NCI-H2081 (cell line): Measurements from ENCODE around the gene SYTL4.
"Not testable (repeated sequence)": the region's sequence is repeated elsewhere in the genome, so short reads cannot be mapped to it uniquely, and the experiment has no call there.

ENCODE experiments used
- DNase-seq, 2 experiments: peaks; one replicate each; lab custom pipeline; 2025; lab: John Stamatoyannopoulos, UW

SYTL4 gene

DNA sequence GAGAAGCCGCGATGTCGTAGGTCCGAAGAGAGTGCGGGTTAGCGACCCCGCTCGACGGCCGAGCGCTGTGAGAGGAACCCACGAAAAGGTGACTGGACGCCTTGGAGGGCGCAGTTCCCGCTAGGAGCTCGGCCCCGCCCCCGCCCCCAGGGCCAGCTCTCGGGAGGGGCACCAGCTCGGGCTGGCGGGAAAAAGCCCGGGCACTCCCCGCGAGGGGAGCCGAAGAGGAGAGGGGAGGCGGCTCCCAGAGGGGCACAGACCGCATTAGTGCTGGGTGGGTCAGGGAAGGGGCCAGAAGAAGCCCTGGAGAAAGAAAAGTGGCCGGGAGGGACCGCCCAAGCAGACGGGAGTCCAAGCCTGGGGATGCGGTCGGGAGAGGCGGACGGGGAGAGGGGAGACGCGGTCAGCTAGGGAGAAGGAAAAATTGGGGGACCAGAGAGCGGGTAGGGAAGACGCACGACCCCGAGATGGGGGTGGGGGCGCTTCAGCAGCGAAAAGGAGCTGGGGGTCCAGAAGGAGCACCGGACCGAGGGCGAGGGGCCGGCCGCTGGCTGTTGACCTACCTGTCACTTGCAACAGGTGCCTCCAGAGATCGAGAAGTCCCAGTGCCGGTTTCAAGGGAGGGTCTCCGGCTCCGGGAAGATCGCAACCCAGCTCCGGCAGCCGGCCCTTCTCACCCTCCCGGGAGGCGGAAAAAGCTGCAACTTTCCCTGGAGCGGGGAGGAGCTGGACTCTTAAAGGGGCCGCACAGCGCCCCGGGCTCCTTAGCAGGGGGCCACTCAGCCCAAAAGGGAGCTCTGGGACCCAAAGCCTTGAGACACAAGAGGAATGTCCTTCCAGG lies at the start of gene SYTL4:
Gene SYTL4 (minus strand): TSS at position 681 of the 841 bp plus-strand sequence. CDS start 30,084 bp downstream, outside the sequence.
- no peak for DNase-seq

DNA sequence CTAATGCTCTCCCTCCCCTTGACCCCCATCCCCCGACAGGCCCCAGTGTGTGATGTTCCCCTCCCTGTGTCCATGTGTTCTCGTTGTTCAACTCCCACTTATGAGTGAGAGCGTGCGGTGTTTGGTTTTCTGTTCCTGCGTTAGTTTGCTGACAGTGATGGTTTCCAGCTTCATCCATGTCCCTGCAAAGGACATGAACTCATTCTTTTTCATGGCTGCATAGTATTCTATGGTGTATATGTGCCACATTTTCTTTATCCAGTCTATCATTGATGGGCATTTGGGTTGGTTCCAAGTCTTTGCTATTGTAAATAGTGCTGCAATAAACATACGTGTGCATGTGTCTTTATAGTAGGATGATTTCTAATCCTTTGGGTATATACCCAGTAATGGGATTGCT lies 37.5 kb upstream of the SYTL4 start:
- not testable (repeated sequence) for DNase-seq

DNA sequence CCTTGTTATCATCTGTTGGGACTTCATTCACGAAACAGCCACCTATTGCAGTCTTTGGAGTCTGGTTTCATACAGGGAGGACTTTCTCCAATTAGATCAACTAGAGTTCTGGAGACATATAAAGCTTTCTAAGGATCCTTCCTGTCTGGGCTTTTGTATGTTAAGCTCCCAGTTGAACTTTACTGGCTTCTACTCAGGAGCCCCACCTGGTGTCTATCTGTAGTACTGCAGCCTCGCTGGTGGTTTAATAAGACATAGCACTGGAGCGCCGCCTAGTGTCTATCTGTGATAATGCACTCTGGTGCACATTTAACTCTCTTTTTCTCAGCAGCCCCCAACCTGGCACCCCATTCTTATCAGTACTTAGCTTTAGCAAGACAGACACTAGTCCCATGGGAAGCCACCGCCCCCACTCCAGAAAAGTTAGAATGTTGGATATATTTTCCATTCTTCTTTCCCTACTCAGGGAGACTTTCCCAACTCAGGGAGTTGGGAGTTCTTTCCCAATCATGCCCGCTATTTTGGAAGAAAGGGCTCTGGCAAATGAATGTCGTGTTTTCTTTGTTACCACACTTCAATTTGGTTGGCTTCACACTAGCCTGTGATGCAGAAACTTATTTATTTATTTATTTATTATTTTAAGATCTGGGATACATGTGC lies 36.9 kb upstream of the SYTL4 start:
- DNase-seq, result peak; percentile 75 to 83

DNA sequence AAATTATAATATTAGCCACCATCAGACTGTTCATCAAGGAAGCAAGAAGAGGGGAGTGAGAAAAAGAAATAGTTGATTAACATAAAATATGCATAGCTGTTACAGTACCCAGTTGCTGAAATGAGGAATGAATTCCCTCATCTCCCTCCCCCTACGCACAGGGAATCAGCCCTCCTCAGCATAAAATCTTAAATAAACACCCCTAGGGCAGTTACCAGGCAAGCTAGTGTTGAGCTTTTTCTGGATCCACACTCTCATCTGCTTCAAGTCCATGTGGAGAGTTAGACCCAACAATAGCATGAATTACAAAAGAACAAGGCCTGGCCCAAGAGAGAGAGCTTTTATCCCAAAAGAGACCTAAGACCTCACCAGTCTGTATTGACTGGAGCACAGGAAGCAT lies 19.0 kb upstream of the SYTL4 start:
- DNase-seq, result no peak

DNA sequence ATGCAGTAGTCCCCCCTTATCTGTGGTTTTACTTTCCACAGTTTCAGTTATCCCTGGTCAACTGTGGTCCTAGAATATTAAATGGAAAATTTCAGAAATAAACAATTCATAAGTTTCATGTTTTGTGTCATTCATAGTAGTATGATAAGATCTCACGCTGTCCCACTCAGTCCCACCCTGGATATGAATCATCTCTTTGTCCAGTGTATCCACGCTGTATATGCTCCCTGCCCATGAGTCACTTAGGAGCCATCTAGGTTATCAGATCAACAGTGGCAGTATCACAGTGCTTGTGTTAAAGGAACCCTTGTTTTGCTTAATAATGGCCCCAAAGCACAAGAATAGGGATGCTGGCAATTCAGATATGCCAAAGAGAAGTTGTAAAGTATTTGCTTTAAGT lies 16.2 kb upstream of the SYTL4 start:
- no peak for DNase-seq

DNA sequence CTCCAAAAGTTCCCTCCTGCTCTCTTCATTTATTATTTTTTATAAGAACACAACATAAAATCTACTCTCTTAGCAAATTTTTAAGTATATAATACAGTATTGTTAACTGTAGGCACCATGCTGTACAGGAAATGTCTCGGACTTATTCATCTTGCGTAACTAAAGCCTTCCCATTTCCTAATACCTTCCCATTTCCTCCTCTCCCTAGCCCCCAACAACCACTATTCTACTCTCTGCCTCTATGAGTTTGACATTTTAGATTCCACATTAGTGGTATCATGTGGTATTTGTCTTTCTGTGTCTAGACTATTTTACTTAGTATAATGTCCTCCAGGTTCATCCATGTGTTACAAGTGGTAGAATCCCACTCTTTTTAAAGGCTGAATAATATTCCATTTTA lies 15.8 kb upstream of the SYTL4 start:
- no peak for DNase-seq

DNA sequence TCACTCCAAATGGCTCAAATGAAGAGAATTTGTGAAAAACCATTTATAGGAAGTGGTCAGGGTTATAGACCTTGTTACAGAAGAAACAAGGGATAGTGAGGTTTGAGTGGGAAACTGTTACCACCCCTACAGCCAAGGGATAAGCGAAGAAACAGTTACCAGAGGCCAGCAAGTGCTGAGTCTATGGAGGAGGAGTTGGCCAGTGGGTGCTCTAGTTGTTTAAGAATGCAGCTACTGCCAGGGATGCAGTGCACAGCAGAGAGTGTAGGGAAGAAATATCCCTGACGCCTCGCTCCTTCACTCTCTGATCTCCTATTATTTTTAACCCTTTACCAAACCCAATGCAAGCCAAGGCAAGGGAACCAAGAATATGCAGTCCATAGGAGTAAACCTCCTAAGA lies 15.2 kb upstream of the SYTL4 start:
- no peak for DNase-seq

DNA sequence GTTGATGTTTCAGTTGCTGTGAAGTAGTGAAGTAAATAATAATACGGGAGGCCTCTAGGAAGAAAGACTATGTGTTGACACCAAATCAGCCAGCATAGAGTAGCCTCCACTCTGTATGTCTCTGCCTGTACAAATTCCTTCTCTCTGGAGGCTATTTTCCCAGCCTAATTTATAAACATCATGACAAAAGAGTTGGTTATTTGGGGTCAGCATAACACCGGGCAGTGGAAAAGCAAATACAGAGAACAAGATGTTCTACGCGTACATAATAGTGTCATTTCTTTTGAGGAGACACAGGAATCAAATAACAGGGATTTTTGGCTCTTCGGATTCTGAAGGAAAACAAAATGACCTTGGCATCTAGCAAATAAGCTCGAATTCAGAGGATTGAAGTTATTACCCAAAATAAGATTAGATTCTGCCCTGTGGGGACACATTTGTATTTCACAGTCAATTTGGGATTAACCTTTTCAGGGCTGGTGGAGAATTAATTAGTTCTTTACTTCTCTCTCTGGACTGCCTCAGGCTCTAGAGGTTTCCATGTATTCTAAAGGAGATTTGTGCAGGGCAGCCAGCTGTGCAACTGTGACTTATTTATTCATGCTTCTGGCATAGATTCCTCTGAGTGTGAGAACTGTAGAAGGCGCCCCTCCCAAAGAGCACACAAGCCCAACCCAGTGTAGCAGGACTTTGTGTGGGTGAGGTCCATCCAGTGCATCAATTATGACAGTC lies 14.1 kb upstream of the SYTL4 start:
- no peak for DNase-seq

DNA sequence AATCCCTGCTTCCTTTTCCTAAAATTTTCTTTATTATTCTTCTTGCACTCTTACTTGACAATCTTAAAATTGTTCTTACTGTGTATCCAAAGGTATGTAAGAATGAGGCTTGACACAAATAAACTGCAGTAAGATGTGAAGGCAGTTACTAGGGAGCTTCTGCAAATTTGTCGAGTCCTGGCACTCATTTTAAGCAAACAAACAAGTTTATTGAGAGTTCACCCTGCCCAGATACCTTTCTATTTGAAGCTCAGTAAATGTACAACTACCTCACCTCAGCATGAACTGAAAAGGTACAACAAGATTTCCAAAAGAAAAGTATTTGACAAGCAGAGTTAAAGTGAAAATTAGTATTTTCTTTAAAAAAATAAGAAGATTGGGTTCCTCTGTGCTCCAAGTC lies 13.3 kb upstream of the SYTL4 start:
- DNase-seq, result no peak

DNA sequence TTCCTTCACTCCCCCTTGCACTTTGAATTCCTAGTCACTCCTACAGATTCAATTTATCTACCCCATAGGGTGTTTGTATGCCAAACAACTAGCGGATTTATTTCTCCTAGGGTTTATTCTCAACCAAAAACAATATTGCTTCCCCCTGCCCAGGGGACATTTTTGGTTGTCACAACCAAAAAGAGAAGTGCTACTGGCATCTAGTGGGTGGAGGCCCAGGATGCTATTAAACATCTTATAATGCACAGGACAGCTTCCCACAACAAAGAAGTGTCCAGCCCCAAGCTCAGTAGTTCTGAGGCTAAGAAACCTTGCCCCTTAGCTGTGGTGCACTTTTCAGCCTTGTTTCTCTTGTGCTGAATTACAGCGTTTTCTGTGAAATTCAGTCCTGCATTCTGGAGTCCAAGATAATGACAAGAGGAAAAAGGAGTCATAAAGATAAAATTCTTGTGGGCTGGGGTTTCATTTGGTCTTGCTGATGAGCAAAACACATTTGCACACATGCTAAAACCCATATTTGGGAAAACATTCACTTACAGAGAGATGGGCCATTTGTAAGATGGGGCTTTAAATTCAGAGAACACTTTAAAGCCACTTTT lies 11.2 kb upstream of the SYTL4 start:
- DNase-seq, result no peak

DNA sequence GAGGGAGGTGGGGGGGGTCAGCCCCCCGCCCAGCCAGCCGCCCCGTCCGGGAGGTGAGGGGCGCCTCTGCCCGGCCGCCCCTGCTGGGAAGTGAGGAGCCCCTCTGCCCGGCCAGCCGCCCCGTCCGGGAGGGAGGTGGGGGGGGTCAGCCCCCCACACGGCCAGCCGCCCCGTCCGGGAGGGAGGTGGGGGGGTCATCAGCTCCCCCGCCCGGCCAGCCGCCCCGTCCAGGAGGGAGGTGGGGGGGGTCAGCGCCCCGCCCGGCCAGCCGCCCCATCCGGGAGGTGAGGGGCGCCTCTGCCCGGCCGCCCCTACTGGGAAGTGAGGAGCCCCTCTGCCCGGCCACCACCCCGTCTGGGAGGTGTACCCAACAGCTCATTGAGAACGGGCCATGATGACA lies 7.9 kb downstream of the SYTL4 start:
- not testable (repeated sequence) for DNase-seq

DNA sequence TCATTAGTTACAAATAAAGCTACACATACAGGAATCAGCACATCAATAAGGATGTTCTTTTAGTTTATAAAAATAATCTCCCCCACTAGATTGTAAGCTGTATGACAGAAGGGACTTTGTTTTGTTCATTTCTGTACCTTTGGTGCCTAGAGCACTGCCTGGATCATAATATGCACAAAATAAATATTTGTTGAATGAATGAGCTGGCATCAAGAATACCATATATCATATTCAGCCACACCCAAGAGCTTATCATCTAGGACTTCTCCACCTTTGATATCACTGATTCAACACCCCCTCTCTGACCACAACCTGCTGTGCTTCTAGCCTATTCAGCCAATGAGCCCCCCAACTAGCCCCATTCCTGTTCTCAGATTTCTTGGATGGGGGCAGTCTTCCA lies 10.6 kb downstream of the SYTL4 start:
- no peak for DNase-seq

DNA sequence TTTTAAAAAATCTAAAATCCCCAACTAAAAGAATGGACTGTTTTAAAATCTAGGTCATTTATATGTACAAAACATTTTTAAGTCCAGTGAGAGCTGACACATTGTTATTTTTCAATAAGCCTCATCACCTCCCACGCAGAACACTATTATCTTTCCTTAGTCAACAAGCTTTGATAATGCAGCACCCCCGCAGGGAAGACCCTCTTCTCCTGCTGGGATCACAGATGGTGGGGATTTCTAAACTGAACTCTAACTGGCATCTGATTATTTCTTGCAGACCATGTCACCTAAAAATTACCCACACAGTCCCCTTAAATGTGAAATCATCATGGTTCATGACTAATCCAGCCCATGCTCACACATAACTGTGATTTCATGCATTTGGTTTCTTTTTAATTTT lies 11.6 kb downstream of the SYTL4 start:
- peak in 1 of 2 experiments; percentile 24 for DNase-seq

DNA sequence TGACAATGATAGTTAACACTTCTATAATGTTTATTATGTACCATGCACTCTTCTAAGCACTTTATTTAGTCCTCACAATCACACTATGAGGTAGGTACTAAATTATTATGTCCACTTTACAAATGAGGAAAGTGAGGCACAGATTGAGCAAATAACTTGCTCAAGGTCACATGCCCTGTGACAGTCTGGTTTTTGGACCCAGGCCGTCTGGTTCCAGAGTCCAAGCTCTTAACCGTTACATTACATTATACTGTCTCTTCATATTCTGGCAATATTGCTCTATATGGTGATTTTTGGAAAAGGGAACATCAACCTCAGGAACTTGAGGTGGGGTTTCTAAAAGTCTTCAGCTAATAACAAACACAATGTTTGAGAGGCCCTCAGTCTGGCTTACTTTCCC lies 12.8 kb downstream of the SYTL4 start:
- DNase-seq, result no peak

DNA sequence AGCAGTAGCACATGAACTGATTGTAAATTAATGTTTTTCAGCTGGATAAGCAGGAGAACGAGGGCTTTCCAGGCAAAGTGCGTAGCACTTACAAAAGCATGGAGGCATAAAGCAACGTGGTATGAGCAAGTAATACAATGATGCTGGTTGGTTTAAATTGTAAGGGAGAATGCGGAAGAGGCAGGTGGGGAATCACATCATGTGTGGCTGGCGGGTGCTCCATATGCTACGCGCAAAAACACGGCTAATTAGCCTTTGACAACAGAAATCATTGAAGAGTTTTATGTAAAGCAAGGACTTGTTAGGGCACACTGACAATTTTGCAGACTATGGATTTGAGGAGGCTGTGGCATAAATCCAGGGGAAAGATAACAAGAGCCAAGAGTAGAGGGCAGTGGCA lies 14.6 kb downstream of the SYTL4 start:
- DNase-seq, result no peak

DNA sequence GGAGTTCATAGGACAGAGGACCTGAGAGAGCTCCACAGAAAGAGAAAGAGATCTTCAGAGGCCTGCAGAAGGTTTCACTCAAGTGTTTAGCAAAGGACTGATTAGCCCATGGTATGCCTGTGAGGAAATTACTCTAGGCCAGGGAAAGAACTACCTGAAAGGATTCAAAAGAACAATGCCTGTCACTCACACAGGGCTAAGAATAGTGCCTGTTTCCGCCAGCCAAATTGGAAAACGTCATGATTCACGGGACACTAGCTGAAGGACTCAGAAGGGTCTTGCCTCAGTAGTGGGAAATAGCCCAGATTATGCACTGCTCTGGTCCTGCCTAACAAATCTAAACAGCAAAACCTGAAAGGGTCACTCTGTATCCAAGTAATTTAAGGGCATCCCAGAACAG lies 21.1 kb downstream of the SYTL4 start:
- no peak for DNase-seq

DNA sequence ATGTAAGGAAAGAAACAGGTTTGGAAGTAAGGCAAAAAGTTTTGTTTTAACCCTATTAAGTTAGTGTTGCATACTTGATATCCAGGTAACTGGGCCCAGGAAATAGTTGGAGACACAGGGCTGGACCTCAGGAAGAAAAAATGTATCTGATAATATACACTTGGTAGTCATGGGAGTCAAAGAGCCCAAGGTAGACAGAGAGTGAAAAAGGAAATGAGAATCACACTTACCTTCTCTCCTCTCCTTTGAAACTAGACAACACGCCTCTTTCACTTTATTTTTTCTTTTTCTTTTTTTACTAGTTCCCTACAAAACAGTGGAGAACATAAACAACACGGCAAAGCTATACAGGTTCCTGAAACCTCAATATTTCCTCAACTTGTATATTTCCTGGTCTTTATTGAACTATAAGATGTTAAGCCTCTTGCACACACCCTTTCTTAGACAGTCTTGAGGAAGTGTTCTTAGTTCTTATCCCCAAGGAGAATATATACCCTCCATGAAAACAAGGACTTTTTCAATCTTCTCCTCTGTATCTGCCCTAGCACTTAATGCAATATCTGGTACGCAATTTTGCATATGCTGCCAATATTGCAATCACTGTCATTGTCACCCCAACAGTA lies 27.2 kb downstream of the SYTL4 start:
- no peak for DNase-seq

DNA sequence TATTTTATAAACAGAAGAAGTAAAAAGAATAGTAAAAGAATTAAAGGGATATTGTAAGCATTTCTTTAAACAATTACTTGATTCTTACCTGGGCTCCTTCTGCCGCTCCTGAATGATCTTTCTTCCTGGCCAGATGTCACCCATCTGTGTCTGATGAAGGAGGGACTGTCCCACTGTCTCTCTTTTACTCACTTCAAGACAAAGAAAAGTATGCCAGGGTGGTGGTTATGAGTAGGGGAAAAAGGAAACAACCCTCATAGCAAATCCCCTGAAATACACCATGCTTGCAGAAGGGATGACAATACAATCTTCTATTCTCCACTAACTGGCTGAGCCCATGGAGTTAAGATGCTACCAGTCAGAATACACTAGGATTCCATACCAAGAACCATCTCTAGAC lies 31.1 kb downstream of the SYTL4 start:
- no peak for DNase-seq

DNA sequence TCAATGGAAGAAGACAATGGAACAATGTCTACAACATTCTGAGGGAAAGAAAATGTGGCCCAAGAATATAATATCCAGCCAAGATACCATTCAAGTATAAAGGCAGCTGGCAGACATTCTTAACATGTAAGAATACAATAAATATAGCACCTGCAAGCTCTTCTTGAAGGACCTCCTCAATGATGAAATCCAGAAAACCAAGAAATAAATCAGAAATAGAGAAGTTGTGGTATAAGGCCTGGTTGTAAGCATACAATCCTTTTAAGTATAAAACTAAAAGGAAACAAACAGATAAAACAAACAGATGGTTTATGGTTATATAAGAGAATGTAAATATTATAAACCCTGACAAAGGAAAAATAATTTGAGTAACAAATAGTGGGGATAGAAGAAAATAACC lies 33.4 kb downstream of the SYTL4 start:
- no peak for DNase-seq

DNA sequence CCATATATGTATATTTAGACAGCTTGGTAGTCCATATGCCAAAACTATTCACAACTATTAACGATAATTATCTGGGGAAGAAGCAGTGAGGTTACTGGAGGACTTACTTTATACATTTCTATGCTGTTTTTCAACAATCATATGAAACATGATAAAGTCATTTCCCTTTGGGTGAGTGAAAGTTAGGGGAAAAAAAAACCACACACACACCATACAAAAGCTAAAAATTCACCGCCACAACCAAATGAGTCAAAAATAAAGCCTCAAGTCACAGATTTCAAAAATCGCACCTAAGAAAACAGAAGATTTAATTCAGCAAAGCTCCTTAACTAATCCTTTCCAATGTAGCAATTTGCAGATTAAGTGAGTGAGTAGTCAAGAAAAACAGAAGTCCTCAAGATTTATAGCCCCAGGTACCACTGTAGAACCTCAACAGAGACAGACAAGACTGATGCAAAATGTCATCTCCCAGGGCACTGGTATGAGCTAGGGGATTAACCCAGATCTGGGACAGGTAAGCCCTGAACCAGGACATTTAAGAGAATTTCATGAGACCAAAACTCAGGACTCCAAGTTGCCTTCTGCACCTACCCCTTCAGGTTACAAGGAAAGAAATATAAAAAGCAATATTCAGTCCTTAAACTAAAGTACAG lies 35.1 kb downstream of the SYTL4 start:
- no peak for DNase-seq

DNA sequence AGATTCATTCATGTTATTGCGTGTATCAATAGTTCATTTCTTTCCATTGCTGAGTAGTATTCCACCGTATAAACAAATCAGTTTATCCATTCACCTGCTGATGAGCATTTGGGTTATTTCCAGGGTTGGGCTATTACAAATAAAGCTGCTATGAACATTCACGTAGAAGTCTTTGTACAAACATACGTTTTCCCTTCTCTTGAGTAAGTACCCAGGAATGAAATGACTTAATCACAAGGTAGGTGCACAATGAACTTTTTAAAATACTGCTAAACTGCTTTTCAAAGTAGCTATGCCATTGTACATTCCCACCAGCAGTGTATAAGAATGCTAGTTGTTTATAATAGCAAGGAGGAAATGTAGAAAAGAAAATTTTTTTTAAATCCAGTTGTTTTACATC lies 35.9 kb downstream of the SYTL4 start:
- DNase-seq, result no peak

DNA sequence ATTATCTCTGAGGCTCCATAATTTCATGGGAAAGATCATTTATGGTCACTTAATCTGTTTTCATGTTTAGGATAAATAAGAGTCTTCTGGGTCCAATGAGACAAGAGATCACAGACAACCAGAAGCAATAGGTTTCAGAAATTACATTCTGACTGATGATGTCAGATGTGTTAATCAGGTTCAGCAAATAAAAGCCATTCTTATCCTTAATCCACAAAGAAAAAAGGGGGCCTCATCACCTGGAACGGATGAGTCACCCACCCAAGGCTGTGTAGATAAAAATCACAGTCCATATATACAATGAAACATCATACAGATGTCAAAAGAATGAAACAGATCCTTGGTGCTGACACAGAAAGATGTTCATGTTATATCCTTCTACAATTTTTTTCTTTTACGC lies 36.6 kb downstream of the SYTL4 start:
- DNase-seq, result no peak
